CD4-positive, alpha-beta T cell treated with Interleukin-6 for 4 hours (primary cell): Measurements from ENCODE around the gene PLAC1.

ENCODE experiments used
- DNase-seq: peaks from one replicate; pipeline ENCODE4 v3.0.0-alpha.2; 2020; ENCODE audit warnings: mixed read lengths

Gene PLAC1

GRCh38 chrX:134628663-134629062 lies 29.6 kb downstream of the PLAC1 start:
- no peak for DNase-seq

- no peak for DNase-seq
Observed at GRCh38 chrX:134626434-134626833, 31.8 kb downstream of the PLAC1 start.

- no peak for DNase-seq
Observed at GRCh38 chrX:134625315-134625718, 33.0 kb downstream of the PLAC1 start.

GRCh38 chrX:134624046-134624430 lies 34.2 kb downstream of the PLAC1 start:
- DNase-seq, result no peak

GRCh38 chrX:134623293-134624045 lies 34.8 kb downstream of the PLAC1 start:
- DNase-seq, result no peak

GRCh38 chrX:134622813-134623185 lies 35.5 kb downstream of the PLAC1 start:
- DNase-seq, result no peak

GRCh38 chrX:134622056-134622812 lies 36.0 kb downstream of the PLAC1 start:
- DNase-seq, result no peak

- DNase-seq, result no peak
Observed at GRCh38 chrX:134619838-134620237, 38.4 kb downstream of the PLAC1 start.

- no peak for DNase-seq
Observed at GRCh38 chrX:134613396-134613795, 44.9 kb downstream of the PLAC1 start.

GRCh38 chrX:134608153-134608552 lies 50.1 kb downstream of the PLAC1 start:
- DNase-seq, result no peak

GRCh38 chrX:134607523-134607922 lies 50.7 kb downstream of the PLAC1 start:
- DNase-seq, result no peak

- no peak for DNase-seq
Observed at GRCh38 chrX:134604701-134605311, 53.5 kb downstream of the PLAC1 start.

GRCh38 chrX:134603806-134604700 lies 54.2 kb downstream of the PLAC1 start:
- DNase-seq, result no peak

- DNase-seq, result no peak
Observed at GRCh38 chrX:134602410-134602809, 55.9 kb downstream of the PLAC1 start.

GRCh38 chrX:134601240-134601765 lies 57.0 kb downstream of the PLAC1 start:
- no peak for DNase-seq

- no peak for DNase-seq
Observed at GRCh38 chrX:134600714-134601113, 57.6 kb downstream of the PLAC1 start.

- no peak for DNase-seq
Observed at GRCh38 chrX:134599184-134599914, 58.9 kb downstream of the PLAC1 start.

GRCh38 chrX:134592303-134592702 lies 66.0 kb downstream of the PLAC1 start:
- DNase-seq, result no peak

- no peak for DNase-seq
Observed at GRCh38 chrX:134591502-134591901, 66.8 kb downstream of the PLAC1 start.

- DNase-seq, result no peak
Observed at GRCh38 chrX:134588806-134589205, 69.5 kb downstream of the PLAC1 start.

GRCh38 chrX:134580907-134581306 lies 77.4 kb downstream of the PLAC1 start:
- DNase-seq, result no peak

- DNase-seq, result no peak
Observed at GRCh38 chrX:134573683-134574035, 84.6 kb downstream of the PLAC1 start.
